Progenitor cell of endocrine pancreas (in vitro differentiated cells): ENCODE data around the gene TCF12. TPM values are rescaled to one million over a fixed set of nuclear protein-coding genes. Genes with fewer than 3 reads are reported as not detected.

Experiments
- DNase-seq: peaks from one replicate; pipeline ENCODE4 v3.0.0; 2021; ENCODE audit warnings: low spot score; ENCODE audit not compliant: unreplicated experiment
- H3K27ac Mint-ChIP-seq: 2 replicates; pipeline ENCODE4 v1.8.0; 2021; ENCODE audit warnings: mild to moderate bottlenecking, moderate library complexity, mixed read lengths
- H3K27me3 Mint-ChIP-seq: 2 replicates; pipeline ENCODE4 v1.8.0; 2021; ENCODE audit warnings: mixed read lengths
- H3K36me3 Mint-ChIP-seq: 2 replicates; pipeline ENCODE4 v1.8.0; 2022; ENCODE audit warnings: mixed read lengths; ENCODE audit not compliant: insufficient read depth
- H3K4me1 Mint-ChIP-seq: 2 replicates; pipeline ENCODE4 v1.8.0; 2021; ENCODE audit warnings: low read depth, mixed read lengths
- H3K4me3 Mint-ChIP-seq: 2 replicates; pipeline ENCODE4 v1.8.0; 2021; ENCODE audit warnings: low read depth, mild to moderate bottlenecking, moderate library complexity, mixed read lengths
- H3K9me3 Mint-ChIP-seq: 2 replicates; pipeline ENCODE4 v1.8.0; 2021; ENCODE audit warnings: low read depth, mixed read lengths
- total RNA-seq: library from RNA; stranded (reverse); gene quantifications from 2 replicates; pipeline ENCODE4 v1.2.1, GENCODE V29; 2021
- TF ChIP-seq, protein P1 (sequence below): fragments of 200-600 bp; sonication (generic); IDR thresholded peaks from one replicate; pipeline ENCODE4 v1.5.0; 2021; ENCODE audit warnings: antibody characterized with exemption, mild to moderate bottlenecking; ENCODE audit not compliant: unreplicated experiment

The TCF12 gene
- total RNA-seq, 1 donor from 2014 or later: 164 TPM

DNA sequence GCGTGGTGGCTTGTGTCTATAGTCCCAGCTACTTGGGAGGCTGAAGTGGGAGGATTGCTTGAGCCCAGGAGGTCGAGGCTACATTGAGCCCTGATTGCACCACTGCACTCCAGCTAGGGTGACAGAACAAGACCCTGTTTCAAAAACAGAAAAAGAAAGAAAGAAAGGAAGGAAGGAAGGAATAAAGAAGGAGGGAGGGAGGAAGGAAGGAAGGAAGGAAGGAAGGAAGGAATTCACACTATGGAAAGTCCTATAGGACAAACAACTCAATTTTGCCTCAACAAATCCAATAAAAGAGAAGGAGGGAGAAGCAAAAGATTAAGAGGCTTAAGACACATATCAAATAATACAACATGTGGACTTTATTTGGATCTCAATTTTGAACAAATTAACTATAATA, 16.5 kb upstream of the TCF12 start:
- Mint-ChIP-seq H3K9me3 (peaks cover 3% of the 10 kb centered on the region), H3K36me3 (peaks cover 18% of the 10 kb centered on the region), H3K27ac (no peak overlapping the region), H3K4me3 (no peak overlapping the region), H3K27me3 (no peaks in the 10 kb centered on the region), H3K4me1 (peaks cover 2% of the 10 kb centered on the region)
- TF ChIP-seq, protein P1, sequence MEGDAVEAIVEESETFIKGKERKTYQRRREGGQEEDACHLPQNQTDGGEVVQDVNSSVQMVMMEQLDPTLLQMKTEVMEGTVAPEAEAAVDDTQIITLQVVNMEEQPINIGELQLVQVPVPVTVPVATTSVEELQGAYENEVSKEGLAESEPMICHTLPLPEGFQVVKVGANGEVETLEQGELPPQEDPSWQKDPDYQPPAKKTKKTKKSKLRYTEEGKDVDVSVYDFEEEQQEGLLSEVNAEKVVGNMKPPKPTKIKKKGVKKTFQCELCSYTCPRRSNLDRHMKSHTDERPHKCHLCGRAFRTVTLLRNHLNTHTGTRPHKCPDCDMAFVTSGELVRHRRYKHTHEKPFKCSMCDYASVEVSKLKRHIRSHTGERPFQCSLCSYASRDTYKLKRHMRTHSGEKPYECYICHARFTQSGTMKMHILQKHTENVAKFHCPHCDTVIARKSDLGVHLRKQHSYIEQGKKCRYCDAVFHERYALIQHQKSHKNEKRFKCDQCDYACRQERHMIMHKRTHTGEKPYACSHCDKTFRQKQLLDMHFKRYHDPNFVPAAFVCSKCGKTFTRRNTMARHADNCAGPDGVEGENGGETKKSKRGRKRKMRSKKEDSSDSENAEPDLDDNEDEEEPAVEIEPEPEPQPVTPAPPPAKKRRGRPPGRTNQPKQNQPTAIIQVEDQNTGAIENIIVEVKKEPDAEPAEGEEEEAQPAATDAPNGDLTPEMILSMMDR: no peak
- DNase-seq: no peak

DNA sequence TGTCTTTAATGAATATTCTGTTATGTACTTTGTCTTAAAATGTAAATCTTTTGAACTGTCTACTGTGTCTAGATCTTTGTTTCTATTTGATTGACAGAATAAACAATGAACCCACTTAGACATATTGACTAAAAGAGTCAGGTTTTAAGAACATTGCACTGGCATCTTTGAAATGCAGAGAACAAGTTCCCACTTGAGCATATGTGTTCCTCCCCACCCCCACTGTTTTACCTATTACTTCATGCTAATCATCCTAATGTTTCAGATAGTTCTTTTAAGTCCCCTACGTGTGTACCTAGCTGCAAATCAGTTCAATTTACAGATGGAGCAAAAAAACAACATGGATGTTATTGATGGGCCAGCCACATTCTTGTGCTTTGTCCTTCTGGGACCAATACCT, 11.7 kb upstream of the TCF12 start:
- H3K36me3 Mint-ChIP-seq: peaks cover 22% of the 10 kb centered on the region
- H3K9me3 Mint-ChIP-seq: no peaks in the 10 kb centered on the region
- no peak overlapping the region for H3K27ac Mint-ChIP-seq
- no peaks in the 10 kb centered on the region for H3K27me3 Mint-ChIP-seq
- peaks cover 4% of the 10 kb centered on the region for H3K4me1 Mint-ChIP-seq
- no peak for DNase-seq
- TF ChIP-seq, protein P1: no peak
- H3K4me3 Mint-ChIP-seq: no peak overlapping the region

DNA sequence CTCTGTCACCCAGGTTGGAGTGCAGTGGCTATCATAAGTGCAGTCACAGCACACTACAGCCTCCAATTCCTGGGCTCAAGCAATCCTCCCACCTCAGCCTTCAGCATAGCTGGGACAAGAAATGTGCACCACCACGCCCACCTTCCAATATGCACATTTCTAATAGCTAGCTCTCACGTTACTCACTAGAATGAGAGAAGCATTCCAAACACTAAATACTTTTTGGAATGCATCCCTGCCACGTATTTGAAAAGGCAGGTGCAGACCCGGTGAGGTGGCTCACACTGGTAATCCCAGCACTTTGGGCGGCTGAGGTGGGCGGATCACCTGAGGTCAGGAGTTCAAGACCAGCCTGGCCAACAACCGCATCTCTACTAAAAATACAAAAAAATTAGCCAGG, 7.6 kb upstream of the TCF12 start:
- TF ChIP-seq, protein P1: no peak
- no peak overlapping the region for H3K27ac Mint-ChIP-seq
- no peaks in the 10 kb centered on the region for H3K27me3 Mint-ChIP-seq
- no peaks in the 10 kb centered on the region for H3K9me3 Mint-ChIP-seq
- H3K36me3 Mint-ChIP-seq: peaks cover 14% of the 10 kb centered on the region
- peaks cover 4% of the 10 kb centered on the region for H3K4me1 Mint-ChIP-seq
- no peak overlapping the region for H3K4me3 Mint-ChIP-seq
- DNase-seq: no peak

DNA sequence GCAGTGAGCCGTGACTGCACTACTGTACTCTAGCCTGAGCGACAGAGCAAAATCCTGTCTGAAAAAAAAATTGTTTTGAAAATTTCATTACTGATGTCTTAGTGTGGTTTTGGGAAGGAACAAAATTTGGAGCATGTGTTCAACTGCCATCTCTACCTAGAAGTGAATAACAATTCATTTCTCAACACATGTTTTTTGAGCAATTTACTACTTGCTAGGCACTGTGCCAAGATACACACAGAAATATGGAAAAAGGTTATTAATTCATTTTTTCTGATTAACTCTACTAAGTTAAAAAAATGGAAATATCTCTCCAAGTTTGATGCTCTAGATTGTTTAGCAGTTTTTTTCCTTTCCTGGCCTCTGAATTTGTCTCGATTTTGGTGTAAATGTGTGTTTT, 5.2 kb upstream of the TCF12 start:
- Mint-ChIP-seq H3K36me3 (peaks cover 26% of the 10 kb centered on the region), H3K27ac (no peak overlapping the region), H3K4me3 (no peak overlapping the region), H3K9me3 (peaks cover 5% of the 10 kb centered on the region), H3K4me1 (peaks cover 9% of the 10 kb centered on the region), H3K27me3 (no peaks in the 10 kb centered on the region)
- no peak for DNase-seq
- TF ChIP-seq, protein P1: no peak

DNA sequence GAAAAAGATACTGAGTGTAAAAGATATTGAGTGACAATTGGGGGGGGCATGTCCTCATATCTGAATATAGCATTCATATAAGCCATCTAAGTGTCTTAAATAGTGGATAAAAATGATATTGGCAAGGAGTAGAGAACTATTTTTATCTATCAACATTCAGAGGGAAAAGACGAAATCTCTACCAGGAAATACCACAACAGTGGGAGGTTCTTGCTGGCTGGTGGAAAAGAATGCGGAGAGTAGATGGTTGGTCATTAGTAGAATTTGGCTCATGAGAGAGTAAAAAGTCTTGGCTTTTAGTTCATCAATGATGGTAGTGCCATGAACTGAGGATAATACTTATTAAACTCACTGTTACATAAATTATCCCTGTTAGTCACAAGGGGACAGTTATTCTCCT, 4.8 kb upstream of the TCF12 start:
- Mint-ChIP-seq H3K4me3 (no peak overlapping the region), H3K27me3 (no peaks in the 10 kb centered on the region), H3K4me1 (peaks cover 9% of the 10 kb centered on the region), H3K9me3 (peaks cover 5% of the 10 kb centered on the region), H3K36me3 (peaks cover 26% of the 10 kb centered on the region), H3K27ac (no peak overlapping the region)
- TF ChIP-seq, protein P1: no peak
- DNase-seq: no peak
